ENCODE measurements around the gene CDH18.

CDH18 gene

GRCh38 chr5:19577882-19578281 lies 410.1 kb downstream of the CDH18 start:
- DNase-seq, result no peak

DNA sequence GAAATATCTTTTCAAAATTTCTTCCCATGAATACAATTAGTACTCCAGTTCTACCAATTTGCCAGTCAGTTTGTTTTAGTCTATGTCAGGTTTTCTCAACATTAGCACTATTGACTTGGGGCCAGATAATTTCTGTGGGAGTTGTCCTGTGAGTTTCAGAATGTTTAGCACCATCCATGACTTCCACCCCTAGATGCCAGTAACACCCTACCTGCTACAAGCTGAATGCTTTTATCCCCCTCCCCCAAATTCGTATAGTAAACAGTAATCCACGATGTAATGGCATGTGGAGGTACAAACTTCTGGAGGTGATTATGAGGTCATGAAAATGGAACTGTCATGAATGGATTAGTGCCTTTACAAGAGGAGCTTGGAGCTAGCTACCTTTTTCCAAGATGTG lies 420.0 kb downstream of the CDH18 start:
- DNase-seq, result no peak

DNA sequence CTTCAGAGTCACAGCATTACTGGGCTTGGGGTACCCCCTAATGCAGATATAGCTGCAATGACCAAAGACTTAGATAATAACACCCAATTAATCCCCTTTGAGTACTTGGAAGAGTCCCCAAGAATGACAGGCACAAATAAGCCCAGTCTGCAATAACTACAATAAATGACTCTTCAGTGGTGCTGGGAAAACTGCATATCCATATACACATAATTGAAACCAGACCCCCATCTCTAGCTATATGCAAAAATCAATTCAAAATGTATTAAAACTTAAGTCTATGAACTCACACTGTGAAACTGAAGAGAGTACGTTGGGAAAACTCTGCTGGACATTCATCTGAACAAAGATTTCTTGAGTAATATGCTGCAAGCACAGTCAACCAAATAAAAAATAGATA lies 422.5 kb downstream of the CDH18 start:
- DNase-seq, result no peak

- no peak for DNase-seq
Observed at GRCh38 chr5:19564036-19564435, 424.0 kb downstream of the CDH18 start.

GRCh38 chr5:19555876-19556275 lies 432.1 kb downstream of the CDH18 start:
- no peak for DNase-seq

- no peak for DNase-seq
Observed at GRCh38 chr5:19555436-19555835, 432.6 kb downstream of the CDH18 start.

DNA sequence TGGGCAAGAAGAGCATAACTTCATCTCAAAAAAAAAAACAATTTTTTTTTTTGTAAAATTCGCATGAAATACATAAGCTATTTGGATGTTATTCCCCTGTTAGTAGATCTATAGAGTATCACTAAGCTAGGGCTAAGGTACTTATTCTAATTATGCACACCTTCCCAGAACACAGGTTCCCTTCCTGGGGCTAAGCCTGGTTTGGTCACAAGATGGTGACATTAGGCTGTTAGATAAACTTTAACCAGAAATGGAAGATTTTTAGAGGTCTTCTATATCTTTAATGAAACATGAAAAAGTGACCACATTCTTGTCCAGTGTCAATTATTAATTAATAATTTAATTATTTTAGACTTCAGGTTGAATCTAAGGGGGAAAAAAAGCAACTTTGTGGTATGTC lies 433.5 kb downstream of the CDH18 start:
- no peak for DNase-seq

- no peak for DNase-seq
Observed at GRCh38 chr5:19547640-19548039, 440.4 kb downstream of the CDH18 start.

- DNase-seq, result no peak
Observed at GRCh38 chr5:19546521-19546920, 441.5 kb downstream of the CDH18 start.

DNA sequence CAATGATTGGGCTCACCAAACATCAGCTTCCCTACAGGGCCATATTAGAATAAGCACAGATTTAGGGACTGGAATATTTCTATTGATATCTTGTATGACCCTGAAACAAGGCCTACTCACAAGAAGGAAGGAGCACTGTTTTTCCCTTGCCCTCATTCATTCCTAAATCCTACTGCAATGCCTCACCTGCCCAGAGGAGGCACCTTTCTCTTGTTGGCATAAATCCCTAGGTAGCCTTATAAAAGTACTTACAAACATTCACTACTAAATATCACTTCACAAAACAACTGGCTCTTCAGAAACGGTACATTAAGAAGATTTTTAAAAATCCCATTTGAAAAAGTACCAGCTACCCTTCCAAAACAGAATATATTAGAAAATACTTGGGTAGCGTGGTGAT lies 449.4 kb downstream of the CDH18 start:
- DNase-seq, result no peak

GRCh38 chr5:19536387-19536786 lies 451.6 kb downstream of the CDH18 start:
- no peak for DNase-seq

DNA sequence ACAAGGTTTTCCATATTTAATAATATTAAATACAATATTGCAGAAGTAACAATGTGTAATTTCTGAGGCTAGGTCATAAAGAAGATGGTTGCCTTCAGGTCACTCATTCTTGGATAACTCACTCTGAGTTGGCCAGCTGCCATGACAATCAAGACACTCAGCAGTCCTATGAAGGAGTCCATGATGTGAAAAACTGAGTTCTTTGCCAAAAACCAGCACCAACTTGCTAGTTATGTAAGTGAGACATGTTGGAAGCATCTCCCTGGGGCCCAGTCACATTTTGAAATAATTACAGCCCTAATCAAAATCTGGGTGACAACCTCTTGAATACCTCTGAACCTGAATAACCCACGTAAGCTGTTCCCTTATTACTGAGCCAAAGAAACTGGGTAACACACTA lies 453.2 kb downstream of the CDH18 start:
- DNase-seq, result no peak

GRCh38 chr5:19532936-19533335 lies 455.1 kb downstream of the CDH18 start:
- no peak for DNase-seq

DNA sequence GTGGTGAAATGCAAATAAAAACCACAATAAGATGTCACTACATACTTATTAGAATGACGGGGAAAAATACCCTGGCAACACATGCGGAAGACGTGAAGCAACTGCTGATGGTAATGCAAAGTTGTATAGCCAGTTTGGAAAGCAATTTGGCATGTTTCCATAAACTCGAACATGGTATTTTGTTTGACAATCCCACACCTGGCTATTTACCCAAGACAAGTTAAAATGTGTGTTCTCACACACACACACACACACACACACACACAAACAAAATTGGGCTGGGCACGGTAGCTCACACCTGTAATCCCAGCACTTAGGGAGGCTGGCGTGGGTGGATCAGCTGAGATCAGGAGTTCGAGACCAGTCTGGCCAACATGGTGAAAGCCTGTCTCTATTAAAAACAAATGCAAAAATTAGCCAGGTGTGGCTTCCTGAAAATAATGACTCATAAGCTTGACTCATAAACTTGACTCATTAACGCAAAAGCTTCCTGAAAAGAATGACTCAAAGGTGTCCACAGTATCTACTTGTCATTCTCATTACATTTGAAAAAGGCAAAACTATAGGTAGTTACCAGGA lies 456.5 kb downstream of the CDH18 start:
- no peak for DNase-seq

- DNase-seq, result no peak
Observed at GRCh38 chr5:19519448-19519847, 468.6 kb downstream of the CDH18 start.

DNA sequence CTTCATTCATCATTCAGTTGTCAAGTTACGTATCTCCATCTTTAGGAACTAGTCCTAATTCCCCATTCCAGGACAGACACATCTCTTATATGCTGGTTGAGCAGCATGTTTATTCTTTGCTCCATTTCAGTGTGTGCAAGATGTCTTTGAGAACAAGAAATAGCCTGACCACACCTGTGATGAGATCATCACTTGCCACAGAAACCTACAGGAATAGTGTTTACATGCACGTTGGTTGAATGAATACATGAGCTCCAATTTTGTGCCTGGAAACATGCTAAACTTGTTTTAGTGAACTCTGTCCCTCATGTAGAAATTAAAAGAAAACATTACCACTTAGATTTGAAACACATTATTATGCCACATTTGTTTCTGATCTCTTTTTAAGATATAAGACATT lies 489.1 kb downstream of the CDH18 start:
- no peak for DNase-seq

DNA sequence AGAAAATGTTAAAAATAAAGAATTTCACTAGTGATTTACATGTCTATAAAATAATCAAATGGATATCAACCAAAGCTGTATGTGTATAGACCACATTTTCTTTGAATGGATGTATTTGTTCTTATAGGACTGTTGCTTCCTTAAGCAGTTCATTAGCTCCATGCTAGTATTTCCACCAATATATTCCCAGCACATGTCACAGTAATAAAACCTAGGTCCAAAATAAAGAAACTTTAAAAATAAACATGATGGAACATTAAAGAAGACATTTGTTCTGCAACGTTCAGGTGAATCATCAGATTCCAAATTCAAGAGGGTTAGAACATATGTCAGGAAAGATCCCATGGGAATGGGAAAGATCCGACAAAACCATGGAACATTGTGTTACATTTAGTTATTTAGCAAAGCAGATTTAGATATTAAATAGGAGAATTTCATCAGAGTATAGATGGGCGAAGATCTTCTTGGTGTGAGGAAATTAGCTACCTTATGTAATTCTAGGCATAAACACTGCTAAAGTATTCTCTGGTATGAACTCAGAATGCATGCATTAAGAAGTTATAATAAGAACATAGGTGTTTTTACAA lies 490.7 kb downstream of the CDH18 start:
- DNase-seq, result no peak

- no peak for DNase-seq
Observed at GRCh38 chr5:19496056-19496455, 491.9 kb downstream of the CDH18 start.

DNA sequence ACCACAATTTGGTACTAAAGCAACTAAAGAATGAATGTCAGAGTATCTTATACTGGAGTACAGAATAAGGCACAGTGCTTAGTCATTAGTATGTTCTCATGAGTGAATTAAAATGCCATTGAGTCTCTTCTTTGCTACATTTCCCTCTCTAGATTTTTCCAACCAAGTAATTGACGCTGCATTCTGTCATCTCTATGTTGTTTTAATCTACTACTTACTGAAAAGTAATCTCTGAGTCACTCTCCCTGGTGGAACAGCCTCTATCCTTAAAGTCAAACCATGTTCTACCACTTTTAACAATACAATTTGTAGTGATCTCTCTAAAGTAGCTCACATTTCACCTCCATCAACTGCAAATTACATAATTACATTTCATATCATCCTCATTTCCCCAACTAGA lies 495.1 kb downstream of the CDH18 start:
- no peak for DNase-seq

GRCh38 chr5:19488786-19489185 lies 499.2 kb downstream of the CDH18 start:
- no peak for DNase-seq

DNA sequence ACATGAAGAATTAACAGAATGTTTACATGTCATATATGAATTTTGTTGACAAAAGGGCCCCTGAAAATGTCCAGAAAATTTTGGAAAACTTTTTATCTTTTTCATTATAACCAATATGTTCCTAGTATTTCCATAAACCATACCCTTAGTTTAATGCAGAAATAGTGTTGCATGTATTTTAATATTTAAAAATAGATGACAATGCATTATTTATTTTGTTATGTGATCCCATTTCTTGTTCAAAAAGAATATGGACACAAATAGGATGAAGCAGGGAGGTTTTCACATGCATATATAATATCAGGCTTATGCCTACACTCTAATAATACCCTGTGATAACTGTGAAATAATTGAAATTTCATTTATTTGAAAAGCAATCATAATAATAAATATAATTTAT lies 500.5 kb downstream of the CDH18 start:
- DNase-seq, result no peak

DNA sequence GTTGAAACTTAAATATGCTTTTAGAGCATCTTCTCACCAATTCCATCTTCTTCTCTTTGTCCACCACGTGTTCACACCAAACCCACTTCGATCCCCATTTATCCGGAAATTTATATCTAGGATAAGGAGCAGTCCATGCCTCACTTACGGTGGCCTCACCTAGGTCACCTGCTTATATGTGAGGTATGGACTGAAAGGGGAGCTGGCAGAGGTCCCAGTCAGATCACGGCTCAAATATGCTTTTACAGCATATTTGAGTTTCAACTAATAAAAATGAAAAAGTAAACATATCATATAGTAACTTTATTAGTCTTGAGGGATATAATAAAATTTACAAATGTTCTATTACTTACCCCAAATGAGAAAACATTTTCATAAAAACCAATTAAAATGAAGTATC lies 508.4 kb downstream of the CDH18 start:
- DNase-seq, result no peak

DNA sequence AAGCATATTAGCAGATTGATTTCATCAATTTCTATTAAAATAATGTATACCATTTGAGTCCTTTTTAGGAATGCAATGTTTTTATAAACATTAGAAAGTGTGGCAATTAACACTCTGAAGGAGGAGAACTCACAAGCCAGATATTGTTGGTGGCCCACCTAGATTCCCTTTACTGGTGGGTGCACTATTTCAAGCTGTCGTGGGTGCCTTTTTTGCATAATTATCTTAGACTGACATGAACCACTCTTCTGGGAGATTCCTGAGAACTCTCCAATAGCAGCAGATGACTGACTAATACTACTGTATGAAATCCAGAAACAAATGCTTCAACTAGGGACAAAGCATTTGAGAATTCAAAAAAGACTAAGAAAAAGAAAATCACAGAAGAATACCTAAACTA lies 526.0 kb downstream of the CDH18 start:
- DNase-seq, result no peak

DNA sequence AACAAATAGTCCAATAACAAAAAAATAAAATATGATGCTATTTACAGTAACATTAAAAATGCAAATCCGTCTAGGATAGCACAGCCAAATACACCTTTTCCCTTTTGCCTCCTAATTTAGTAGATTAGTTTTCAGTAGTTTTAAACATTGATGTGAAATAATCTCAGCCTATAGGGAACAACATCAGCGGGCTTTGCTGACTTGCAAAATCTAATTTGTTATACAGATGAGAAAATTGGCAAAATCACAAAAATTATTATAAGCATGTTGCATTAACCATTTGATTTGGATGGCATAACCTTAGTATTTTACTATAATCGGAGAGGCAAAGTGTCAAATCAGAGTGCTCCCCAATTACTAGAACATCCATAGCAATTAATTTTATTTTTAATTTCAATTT lies 563.5 kb downstream of the CDH18 start:
- no peak for DNase-seq

Data from activated naive CD4-positive, alpha-beta T cell treated with anti-CD3 and anti-CD28 coated beads, Interleukin-2, amount 50 U/mL, for 16 hours (primary cell).